A549 (cell line): ENCODE measurements around the gene MAL.

Source experiments
- CTCF ChIP-seq: fragments of >200 bp; sonication (Bioruptor Twin); formaldehyde crosslinking; IDR thresholded peaks from 3 replicates; pipeline ENCODE4 v1.5.1; 2016
- NPAS2 ChIP-seq: fragments of 250-450 bp; sonication (Bioruptor Pico); IDR thresholded peaks from 2 replicates; pipeline ENCODE4 v1.8.0; 2022; ENCODE audit warnings: mild to moderate bottlenecking, moderate library complexity, borderline replicate concordance
- NR3C1 ChIP-seq: fragments of >200 bp; sonication (Bioruptor Twin); formaldehyde crosslinking; IDR thresholded peaks from 3 replicates; pipeline ENCODE4 v1.6.1; 2017
- POLR2A ChIP-seq: IDR thresholded peaks from 2 replicates; pipeline ENCODE4 v1.6.1; 2012; ENCODE audit warnings: mild to moderate bottlenecking, low read length
- RNF2 ChIP-seq: fragments of 200-600 bp; sonication (generic); IDR thresholded peaks from 2 replicates; pipeline ENCODE4 v1.6.1; 2016; ENCODE audit warnings: low read depth, mild to moderate bottlenecking, antibody characterized with exemption, moderate library complexity, borderline replicate concordance
- SMC3 ChIP-seq: fragments of >200 bp; sonication (Bioruptor Twin); formaldehyde crosslinking; IDR thresholded peaks from 3 replicates; pipeline ENCODE4 v1.6.1; 2018; ENCODE audit warnings: inconsistent platforms
- TF ChIP-seq, protein P1 (sequence below): IDR thresholded peaks from 2 replicates; pipeline ENCODE4 v1.6.1; 2012

DNA sequence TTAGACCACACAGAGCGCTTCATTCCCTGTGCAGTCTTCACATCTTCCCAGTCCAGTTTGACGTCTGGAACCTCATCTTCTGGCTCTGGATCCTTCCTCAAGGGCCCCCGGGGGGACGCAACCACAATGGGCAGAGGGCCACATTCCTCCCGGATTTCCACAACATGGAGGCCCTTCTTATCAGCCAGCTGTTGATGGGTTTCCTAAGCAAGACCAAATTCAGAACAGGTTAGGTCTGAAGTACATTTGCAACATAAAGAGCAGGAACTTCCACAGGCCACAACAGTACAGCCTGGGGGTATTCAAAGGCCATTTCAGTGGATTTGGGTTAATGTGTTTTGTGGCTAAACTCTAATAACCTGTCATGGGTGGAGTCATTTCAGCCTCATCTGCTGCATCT, 61.9 kb downstream of the MAL start:
- TF ChIP-seq NPAS2 (CRISPR knock-in tag) (no peak), CTCF (no peak), POLR2A (no peak), RNF2 (no peak), NR3C1 (no peak), SMC3 (no peak)
- TF ChIP-seq, protein P1, sequence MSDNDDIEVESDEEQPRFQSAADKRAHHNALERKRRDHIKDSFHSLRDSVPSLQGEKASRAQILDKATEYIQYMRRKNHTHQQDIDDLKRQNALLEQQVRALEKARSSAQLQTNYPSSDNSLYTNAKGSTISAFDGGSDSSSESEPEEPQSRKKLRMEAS: no peak
